Sigmoid colon (tissue), 7 donors: Measurements from ENCODE around the gene ARAP3. TPM values are rescaled to one million over a fixed set of nuclear protein-coding genes. Genes with fewer than 3 reads are reported as not detected.
A peak's percentile ranks its signal among the peaks of the same experiment; 100 is the strongest.

Experiments used
- DNase-seq: peaks from one replicate; pipeline ENCODE4 v3.0.0-alpha.2; 2019
- H3K27ac ChIP-seq, 4 donors: fragments of 200-600 bp; sonication (generic); one replicate each; pipeline ENCODE4 v1.5.1; 2016 to 2019; ENCODE audit warnings: mild to moderate bottlenecking in 1 of 4
- H3K27me3 ChIP-seq, 3 donors: fragments of 200-600 bp; sonication (generic); one replicate each; pipeline ENCODE4 v1.5.1; 2019; ENCODE audit warnings: mild to moderate bottlenecking in 1 of 3
- H3K36me3 ChIP-seq, 4 donors: fragments of 200-600 bp; sonication (generic); one replicate each; pipeline ENCODE4 v1.5.1; 2016 to 2019
- H3K4me1 ChIP-seq, 4 donors: fragments of 200-600 bp; sonication (generic); one replicate each; pipeline ENCODE4 v1.5.1; 2017 to 2019
- H3K4me3 ChIP-seq, 4 donors: fragments of 200-600 bp; sonication (generic); one replicate each; pipeline ENCODE4 v1.5.1; 2017 to 2019; ENCODE audit warnings: mild to moderate bottlenecking in 2 of 4, moderate library complexity in 1 of 4
- H3K9me3 ChIP-seq, 4 donors: fragments of 200-600 bp in 3 of 4; sonication (generic) in 3 of 4; one replicate each; pipeline versions ENCODE4 v1.5.1 to v1.6.1; 2013 to 2019
- EP300 ChIP-seq, 4 donors: sonication (generic); formaldehyde crosslinking; IDR thresholded peaks; one replicate each; pipeline ENCODE4 v1.6.1; 2017; ENCODE audit warnings: antibody characterized with exemption in 4 of 4
- POLR2A ChIP-seq, 2 donors: fragments of 450-650 bp; IDR thresholded peaks; one replicate each; pipeline ENCODE4 v1.6.1; 2016; ENCODE audit warnings: antibody characterized with exemption in 2 of 2, mild to moderate bottlenecking in 2 of 2, moderate library complexity in 2 of 2
- POLR2AphosphoS5 ChIP-seq, 4 donors: sonication (generic); formaldehyde crosslinking; IDR thresholded peaks; one replicate each; pipeline ENCODE4 v1.6.1; 2017; ENCODE audit warnings: antibody characterized with exemption in 4 of 4
- WGBS, 2 donors: extraction: QIAGEN DNeasy Blood & Tissue Kit; methylation state at CpG; one replicate each; pipeline ENCODE4 v1.1.7; 2013; 5-methylcytosine and 5-hydroxymethylcytosine counted together
- intact Hi-C: fragments of 100-400 bp; cut with DNase I; formaldehyde crosslinking; loops from one replicate; pipeline ENCODE4 v1.15.1; 2023
- polyA plus RNA-seq, 3 donors: library from polyadenylated mRNA; stranded (reverse); fragments of 200-250 nt; gene quantifications; one replicate each; pipeline ENCODE4 v1.2.3, GENCODE V29; 2013
- total RNA-seq, 4 donors: library from RNA; depleted of rRNA; stranded (reverse); fragments of >200 nt; gene quantifications; one replicate each; pipeline ENCODE4 v1.1.0, GENCODE V29; 2016
- TF ChIP-seq, protein P1 (sequence below), 4 experiments: fragments of 450-650 bp in 3 of 4; fragments of 200-600 bp in 1 of 4; IDR thresholded peaks; one replicate each; pipeline ENCODE4 v1.5.1; 2016 to 2019; ENCODE audit warnings: antibody characterized with exemption in 4 of 4, mild to moderate bottlenecking in 3 of 4, moderate library complexity in 2 of 4
- donor health status: healthy with polysubstance abuse.
- donor health status: Bipolar disorder and iron deficiency.
- donor health status: healthy.

ARAP3 gene
- total and polyA plus RNA-seq, 7 donors: 1.2 to 7.8 (median 3.4) TPM

DNA sequence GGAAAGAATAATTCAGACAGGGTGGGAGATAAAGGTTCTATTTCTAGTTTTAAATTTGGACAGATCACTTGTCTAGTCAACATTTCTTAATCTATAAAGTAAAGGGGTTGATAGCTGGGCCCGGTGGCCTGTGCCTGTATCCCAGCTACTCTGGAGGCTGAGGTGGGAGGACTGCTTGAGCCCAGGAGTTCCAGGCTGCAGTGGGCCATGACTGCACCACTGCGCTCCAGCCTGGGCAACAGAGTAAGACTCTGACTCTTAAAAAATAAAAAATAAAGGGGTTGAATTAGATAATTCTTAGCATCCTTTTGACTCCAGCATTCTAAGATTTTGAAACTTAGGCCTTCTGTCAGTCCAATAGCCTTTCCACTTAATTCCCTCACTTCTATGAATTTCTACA, 74.0 kb downstream of the ARAP3 start:
- H3K9me3 ChIP-seq: no peaks in the 10 kb centered on the region
- H3K4me3 ChIP-seq: no peak overlapping the region
- H3K27ac ChIP-seq: no peak overlapping the region
- TF ChIP-seq, protein P1, sequence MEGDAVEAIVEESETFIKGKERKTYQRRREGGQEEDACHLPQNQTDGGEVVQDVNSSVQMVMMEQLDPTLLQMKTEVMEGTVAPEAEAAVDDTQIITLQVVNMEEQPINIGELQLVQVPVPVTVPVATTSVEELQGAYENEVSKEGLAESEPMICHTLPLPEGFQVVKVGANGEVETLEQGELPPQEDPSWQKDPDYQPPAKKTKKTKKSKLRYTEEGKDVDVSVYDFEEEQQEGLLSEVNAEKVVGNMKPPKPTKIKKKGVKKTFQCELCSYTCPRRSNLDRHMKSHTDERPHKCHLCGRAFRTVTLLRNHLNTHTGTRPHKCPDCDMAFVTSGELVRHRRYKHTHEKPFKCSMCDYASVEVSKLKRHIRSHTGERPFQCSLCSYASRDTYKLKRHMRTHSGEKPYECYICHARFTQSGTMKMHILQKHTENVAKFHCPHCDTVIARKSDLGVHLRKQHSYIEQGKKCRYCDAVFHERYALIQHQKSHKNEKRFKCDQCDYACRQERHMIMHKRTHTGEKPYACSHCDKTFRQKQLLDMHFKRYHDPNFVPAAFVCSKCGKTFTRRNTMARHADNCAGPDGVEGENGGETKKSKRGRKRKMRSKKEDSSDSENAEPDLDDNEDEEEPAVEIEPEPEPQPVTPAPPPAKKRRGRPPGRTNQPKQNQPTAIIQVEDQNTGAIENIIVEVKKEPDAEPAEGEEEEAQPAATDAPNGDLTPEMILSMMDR (IDR thresholded peaks at IDR 0.05): no peak
- no peak for TF ChIP-seq POLR2A (IDR thresholded peaks at IDR 0.05)
- TF ChIP-seq EP300 (IDR thresholded peaks at IDR 0.05): no peak
- TF ChIP-seq POLR2AphosphoS5 (IDR thresholded peaks at IDR 0.05): no peak
- intact Hi-C loops: no loop called here
- H3K4me1 ChIP-seq: peaks cover 0 to 12% (median 5%) of the 10 kb centered on the region in 4 donors
- 95 to 96% methylated on average over 2 of the region's 2 CpGs for WGBS, 2 donors
- DNase-seq: no peak
- H3K27me3 ChIP-seq: no peaks in the 10 kb centered on the region
- H3K36me3 ChIP-seq: no peaks in the 10 kb centered on the region

DNA sequence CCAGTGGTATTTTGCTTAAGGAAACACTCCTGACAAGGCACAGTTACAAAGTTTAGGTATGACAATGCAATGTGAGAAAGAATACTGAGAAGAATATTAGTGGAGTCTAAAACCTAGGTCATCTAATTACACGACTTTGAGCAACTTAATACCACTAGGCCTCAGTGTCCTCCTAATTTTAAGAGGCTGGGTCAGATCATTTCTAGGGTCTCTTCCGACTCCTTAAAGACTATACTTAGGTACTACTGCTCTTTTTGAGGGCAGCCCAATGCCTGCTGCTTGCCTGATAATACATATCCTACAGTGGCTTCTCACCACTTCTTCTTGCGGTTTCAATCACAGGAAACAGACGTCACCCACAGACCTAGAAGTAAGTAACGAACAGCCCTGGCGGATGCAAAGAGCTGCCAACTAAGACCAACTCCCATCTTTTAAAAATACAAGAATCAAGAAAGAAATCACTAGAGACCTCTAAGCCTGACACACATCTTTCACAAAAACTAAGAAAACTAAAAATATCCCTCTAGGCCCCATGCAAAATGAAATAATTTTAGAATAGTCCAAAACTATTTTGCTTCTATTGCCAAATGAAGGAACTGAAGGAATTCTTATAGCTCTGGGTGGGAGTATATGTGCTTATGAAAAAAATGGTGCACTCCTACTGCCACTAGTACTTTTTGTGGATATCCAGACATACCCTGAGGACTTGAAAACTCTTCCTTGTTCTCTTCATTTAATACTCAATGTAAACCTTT, 76.3 kb downstream of the ARAP3 start:
- H3K36me3 ChIP-seq: no peaks in the 10 kb centered on the region
- peak; percentile 72 for DNase-seq
- TF ChIP-seq POLR2AphosphoS5 (IDR thresholded peaks at IDR 0.05): peak in 1 of 4 donors; percentile 38
- TF ChIP-seq, protein P1 (IDR thresholded peaks at IDR 0.05): no peak
- peak overlapping the region in 3 of 4 donors; percentile 22 to 69 (median 55) for H3K27ac ChIP-seq
- H3K27me3 ChIP-seq: no peaks in the 10 kb centered on the region
- H3K4me3 ChIP-seq: no peak overlapping the region
- WGBS, 2 donors: 37 to 80% methylated on average over 6 of the region's 6 CpGs
- H3K9me3 ChIP-seq: no peaks in the 10 kb centered on the region
- H3K4me1 ChIP-seq: peaks cover 0 to 12% (median 5%) of the 10 kb centered on the region in 4 donors
- intact Hi-C loops: no loop called here

DNA sequence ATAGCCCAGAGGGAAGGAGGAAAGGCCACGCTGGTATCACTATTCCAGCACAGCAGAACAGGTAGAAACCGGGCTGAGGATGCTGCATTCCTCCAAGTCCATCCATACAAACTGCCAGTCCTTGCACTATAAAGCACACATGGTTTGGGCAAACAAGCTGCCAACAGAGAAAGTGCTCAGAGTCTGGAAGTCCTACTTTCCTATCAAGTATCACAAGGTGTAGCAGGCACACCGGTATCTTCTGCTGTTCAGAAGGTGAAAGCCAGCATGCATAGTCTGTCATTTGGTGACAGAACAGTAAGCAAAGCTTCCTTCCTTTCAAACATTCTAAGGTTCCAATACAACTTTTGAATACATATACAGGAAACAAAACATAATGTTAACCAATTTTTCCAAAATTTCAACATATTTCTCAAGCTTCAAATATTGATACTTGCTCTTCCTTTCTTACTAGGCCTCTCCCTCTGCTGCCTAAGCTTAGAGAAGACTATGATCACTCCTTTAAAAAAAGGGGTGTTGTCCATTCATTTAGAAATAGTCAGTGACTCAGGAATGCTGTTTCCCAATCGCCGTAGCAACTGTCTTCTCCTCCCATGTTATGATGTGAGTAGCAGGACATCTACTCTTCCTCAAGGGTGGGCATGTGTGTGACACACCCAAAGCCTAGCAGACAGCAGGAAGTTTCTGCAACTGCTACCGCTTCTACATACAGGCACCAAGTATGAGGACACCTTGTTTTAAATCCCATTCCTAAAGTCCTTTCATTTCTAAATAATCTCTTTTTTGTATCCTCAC, 77.9 kb downstream of the ARAP3 start:
- no peak overlapping the region for H3K4me3 ChIP-seq
- peak; percentile 83 for DNase-seq
- 43 to 49% methylated on average over 6 of the region's 6 CpGs for WGBS, 2 donors
- TF ChIP-seq, protein P1 (IDR thresholded peaks at IDR 0.05): no peak
- peak in 1 of 4 donors; percentile 53 for TF ChIP-seq POLR2AphosphoS5 (IDR thresholded peaks at IDR 0.05)
- no peaks in the 10 kb centered on the region for H3K9me3 ChIP-seq
- H3K27me3 ChIP-seq: no peaks in the 10 kb centered on the region
- intact Hi-C loops: no loop called here
- peak overlapping the region; percentile 27 to 69 (median 32) for H3K27ac ChIP-seq
- no peaks in the 10 kb centered on the region for H3K36me3 ChIP-seq
- H3K4me1 ChIP-seq: peaks cover 0 to 15% (median 5%) of the 10 kb centered on the region in 4 donors

Other genes with a start within 250 kb of the ARAP3 start
- 10 to 100 TPM; 31.4 to 47.8 (median 39.4) TPM for gene PCDHGC3, start 206.3 kb downstream of the ARAP3 start, total RNA-seq
- 10 to 100 TPM in 2 of 3 donors, 1 to 10 TPM in 1; 5.1 to 24.1 (median 23.4) TPM for gene PCDHGC3, start 206.3 kb downstream of the ARAP3 start, polyA plus RNA-seq
- gene PCDHGC4, start 197.2 kb downstream of the ARAP3 start, total RNA-seq: 1 to 10 TPM; 2.5 to 8.6 (median 5.2) TPM
- gene PCDHGC4, start 197.2 kb downstream of the ARAP3 start, polyA plus RNA-seq: under 1 TPM in 1 of 3 donors, not detected in 2; 0.47 TPM
- 1 to 10 TPM; 1.1 to 5.6 (median 3.6) TPM for gene PCDHGC5, start 193.1 kb downstream of the ARAP3 start, total RNA-seq
- gene PCDHGC5, start 193.1 kb downstream of the ARAP3 start, polyA plus RNA-seq: under 1 TPM in 2 of 3 donors, not detected in 1; 0.26 to 0.60 TPM
- gene DIAPH1, start 63.2 kb downstream of the ARAP3 start, total RNA-seq: 10 to 100 TPM; 14.4 to 26.9 (median 19.8) TPM
- 100 to 1,000 TPM in 1 of 3 donors, 10 to 100 TPM in 2; 54.1 to 105 (median 78.0) TPM for gene DIAPH1, start 63.2 kb downstream of the ARAP3 start, polyA plus RNA-seq
- gene HDAC3, start 45.4 kb downstream of the ARAP3 start, total RNA-seq: 10 to 100 TPM; 32.4 to 51.5 (median 38.2) TPM
- 10 to 100 TPM; 33.0 to 51.1 (median 37.7) TPM for gene HDAC3, start 45.4 kb downstream of the ARAP3 start, polyA plus RNA-seq
- gene RELL2, start 45.2 kb downstream of the ARAP3 start, total RNA-seq: 1 to 10 TPM in 3 of 4 donors, under 1 TPM in 1; 0.99 to 6.1 (median 2.1) TPM
- gene RELL2, start 45.2 kb downstream of the ARAP3 start, polyA plus RNA-seq: 10 to 100 TPM in 1 of 3 donors, 1 to 10 TPM in 2; 2.4 to 10.5 (median 3.5) TPM
- 10 to 100 TPM; 12.1 to 31.3 (median 20.3) TPM for gene FCHSD1, start 30.8 kb downstream of the ARAP3 start, total RNA-seq
- gene FCHSD1, start 30.8 kb downstream of the ARAP3 start, polyA plus RNA-seq: 10 to 100 TPM in 1 of 3 donors, 1 to 10 TPM in 2; 3.0 to 22.6 (median 4.4) TPM
- gene PCDH1, start 196.2 kb upstream of the ARAP3 start, total RNA-seq: 10 to 100 TPM in 3 of 4 donors, 1 to 10 TPM in 1; 8.6 to 19.4 (median 13.4) TPM
- gene PCDH1, start 196.2 kb upstream of the ARAP3 start, polyA plus RNA-seq: 10 to 100 TPM in 2 of 3 donors, 1 to 10 TPM in 1; 9.0 to 47.2 (median 11.8) TPM
- gene DELE1, start 241.6 kb upstream of the ARAP3 start, total RNA-seq: 10 to 100 TPM; 47.7 to 88.3 (median 69.1) TPM
- 10 to 100 TPM; 34.2 to 52.6 (median 41.2) TPM for gene DELE1, start 241.6 kb upstream of the ARAP3 start, polyA plus RNA-seq